ENCODE data around the gene PXK. TPM values are rescaled to one million over a fixed set of nuclear protein-coding genes. Genes with fewer than 3 reads are reported as not detected.

PXK gene
- total RNA-seq, 1 donor = 57.9 TPM

DNA sequence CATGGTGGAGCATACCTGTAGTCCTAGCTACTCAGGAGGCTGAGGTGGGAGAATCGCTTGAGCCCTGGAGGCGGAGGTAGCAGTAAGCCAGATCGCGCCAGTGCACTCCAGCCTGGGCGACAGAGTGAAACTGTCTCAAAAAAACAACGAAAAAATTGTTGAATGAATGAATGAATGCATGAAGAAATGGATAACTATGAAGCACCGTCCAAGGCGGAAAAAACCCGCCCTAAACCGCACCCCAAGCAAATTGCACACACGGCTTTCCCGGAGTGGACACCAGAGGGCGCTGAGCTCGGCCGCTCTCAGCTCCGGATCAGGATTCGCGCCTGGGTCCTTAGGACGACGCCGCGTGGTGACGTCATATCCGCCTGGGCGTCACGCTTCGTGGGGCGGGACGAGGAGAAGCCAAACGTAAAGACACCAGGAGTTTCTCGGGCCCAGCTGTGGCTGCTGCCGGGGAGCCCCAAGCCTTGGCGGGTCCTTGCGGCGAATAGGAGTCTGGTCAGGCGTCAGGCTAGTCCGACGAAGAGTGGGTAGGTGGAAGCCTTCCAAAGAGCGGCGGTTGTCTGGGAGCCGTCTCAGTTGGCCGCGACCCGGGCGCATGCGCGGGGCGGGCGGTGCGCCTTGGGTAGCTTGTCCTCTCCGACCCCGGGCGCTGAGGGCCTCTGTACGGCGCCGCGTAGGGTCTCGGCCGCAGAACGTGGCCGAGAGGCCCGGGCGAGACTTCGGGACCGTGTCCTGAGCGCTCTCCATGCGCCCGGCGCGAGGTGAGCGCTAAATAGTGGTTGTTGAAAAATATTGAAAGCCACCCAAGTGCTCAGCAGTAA is 26.6 kb upstream of the PXK start, which contains the start of the genes HTD2 and RPP14:
Gene HTD2, plus strand, starts transcription at position 639 of the 830 bp plus-strand sequence. CDS start 11,094 bp downstream, outside the sequence.
Gene RPP14, plus strand, starts transcription at position 364 of the 830 bp plus-strand sequence. CDS start 4,085 bp downstream, outside the sequence.
- H3K4me3 ChIP-seq (ENCODE audit: low read depth, low read length) = peak within 1 kb of the TSS; percentile 97
- TF ChIP-seq CTCF (IDR thresholded peaks at IDR 0.05; ENCODE audit: insufficient read depth, low read depth, low read length) = peak; percentile 97
- DNase-seq (ENCODE audit: low read depth) = peak; percentile 98

GRCh38 chr3:58307639-58308215 is 25.0 kb upstream of the PXK start:
- peak; percentile 60 for TF ChIP-seq CTCF (IDR thresholded peaks at IDR 0.05; ENCODE audit: insufficient read depth, low read depth, low read length)
- DNase-seq (ENCODE audit: low read depth) = peak; percentile 70
- H3K4me3 ChIP-seq (ENCODE audit: low read depth, low read length) = peak overlapping the region; percentile 97

- no peak for TF ChIP-seq CTCF (IDR thresholded peaks at IDR 0.05; ENCODE audit: insufficient read depth, low read depth, low read length)
- DNase-seq (ENCODE audit: low read depth) = peak; percentile 34
- H3K4me3 ChIP-seq (ENCODE audit: low read depth, low read length) = no peak overlapping the region
These were observed 24.0 kb upstream of the PXK start for GRCh38 chr3:58308728-58309127.

DNA sequence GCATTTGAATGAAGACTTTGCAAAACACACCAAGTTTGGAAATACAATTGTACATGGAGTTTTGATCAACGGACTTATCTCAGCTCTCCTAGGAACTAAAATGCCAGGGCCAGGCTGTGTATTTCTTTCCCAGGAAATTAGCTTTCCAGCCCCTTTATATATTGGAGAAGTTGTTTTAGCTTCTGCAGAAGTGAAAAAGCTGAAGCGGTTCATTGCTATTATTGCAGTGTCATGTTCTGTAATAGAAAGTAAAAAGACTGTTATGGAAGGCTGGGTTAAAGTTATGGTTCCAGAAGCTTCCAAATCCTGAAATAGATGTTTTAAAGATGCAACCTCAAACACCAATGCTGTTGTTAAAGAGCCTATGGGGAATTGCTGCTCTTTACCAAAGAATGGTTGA is 14.9 kb upstream of the PXK start:
- no peak overlapping the region for H3K4me3 ChIP-seq (ENCODE audit: low read depth, low read length)
- TF ChIP-seq CTCF (IDR thresholded peaks at IDR 0.05; ENCODE audit: insufficient read depth, low read depth, low read length) = no peak
- DNase-seq (ENCODE audit: low read depth) = no peak

- no peak for TF ChIP-seq CTCF (IDR thresholded peaks at IDR 0.05; ENCODE audit: insufficient read depth, low read depth, low read length)
- no peak for DNase-seq (ENCODE audit: low read depth)
- no peak overlapping the region for H3K4me3 ChIP-seq (ENCODE audit: low read depth, low read length)
These were observed 10.9 kb upstream of the PXK start for GRCh38 chr3:58321791-58322190.

GRCh38 chr3:58322793-58323192 is 9.9 kb upstream of the PXK start:
- H3K4me3 ChIP-seq (ENCODE audit: low read depth, low read length) = no peak overlapping the region
- TF ChIP-seq CTCF (IDR thresholded peaks at IDR 0.05; ENCODE audit: insufficient read depth, low read depth, low read length) = no peak
- DNase-seq (ENCODE audit: low read depth) = no peak

Measured in fibroblast of villous mesenchyme (primary cell).